Caco-2 (cell line): ENCODE results near the gene SORCS2. TPM values are rescaled to one million over a fixed set of nuclear protein-coding genes. Genes with fewer than 3 reads are reported as not detected.

Experiments used
- BruUV-seq: library from RNA; stranded (reverse); fragments of 400-500 nt; replicated peaks from 2 replicates; lab custom pipeline; 2021; lab: Mats Ljungman, UMichigan
- CTCF ChIA-PET: fragments of 300-600 bp; sonication (Branson Sonifier 250); formaldehyde crosslinking; loops from one replicate; lab custom pipeline; 2022; ENCODE audit warnings: antibody characterized with exemption; lab: Charles Lee
- POLR2A ChIA-PET: fragments of 300-600 bp; sonication (Branson Sonifier 250); formaldehyde crosslinking; loops from one replicate; lab custom pipeline; 2022; ENCODE audit warnings: antibody characterized with exemption; lab: Charles Lee
- DNase-seq, 2 experiments: peaks; one replicate each; pipeline versions ENCODE4 v3.0.0 to v3.0.0-alpha.2; 2020 to 2022
- H3K27me3 ChIP-seq: replicated peaks from 2 replicates; pipeline ENCODE4 v1.6.0; 2011; ENCODE audit warnings: low read length; ENCODE audit not compliant: control insufficient read depth, insufficient read depth
- H3K36me3 ChIP-seq: 2 replicates; pipeline ENCODE4 v1.5.1; 2011; ENCODE audit warnings: low read length; ENCODE audit not compliant: control insufficient read depth, insufficient read depth
- H3K4me1 ChIP-seq: fragments of 250-450 bp; sonication (Bioruptor Pico); 2 replicates; pipeline ENCODE4 v1.5.1; 2020; ENCODE audit warnings: mild to moderate bottlenecking
- H3K4me3 ChIP-seq: 2 replicates; pipeline ENCODE4 v1.5.1; 2011; ENCODE audit warnings: low read depth, mild to moderate bottlenecking, control low read depth, low read length
- H3K9me3 ChIP-seq: fragments of 250-450 bp; sonication (Bioruptor Pico); 2 replicates; pipeline ENCODE4 v1.5.1; 2020; ENCODE audit warnings: mild to moderate bottlenecking, moderate library complexity
- H3K27ac Mint-ChIP-seq: one replicate; pipeline ENCODE4 v1.8.0; 2022; ENCODE audit warnings: mixed read lengths; ENCODE audit not compliant: unreplicated experiment
- H3K27me3 Mint-ChIP-seq: one replicate; pipeline ENCODE4 v1.8.0; 2022; ENCODE audit warnings: mixed read lengths; ENCODE audit not compliant: insufficient read depth, unreplicated experiment
- H3K36me3 Mint-ChIP-seq: one replicate; pipeline ENCODE4 v1.8.0; 2022; ENCODE audit warnings: mild to moderate bottlenecking, mixed read lengths; ENCODE audit not compliant: insufficient read depth, unreplicated experiment
- H3K4me1 Mint-ChIP-seq: one replicate; pipeline ENCODE4 v1.8.0; 2022; ENCODE audit warnings: low read depth, mixed read lengths; ENCODE audit not compliant: unreplicated experiment
- H3K4me3 Mint-ChIP-seq: one replicate; pipeline ENCODE4 v1.8.0; 2022; ENCODE audit warnings: mild to moderate bottlenecking, moderate library complexity, mixed read lengths; ENCODE audit not compliant: unreplicated experiment
- H3K9me3 Mint-ChIP-seq: one replicate; pipeline ENCODE4 v1.8.0; 2022; ENCODE audit warnings: mixed read lengths; ENCODE audit not compliant: unreplicated experiment
- CTCF ChIP-seq, 2 experiments: fragments of 200-600 bp in 1 of 2; IDR thresholded peaks; 1 replicate in 1 of 2; 2 replicates in 1 of 2; pipeline versions ENCODE4 v1.5.1 to v1.8.0; 2011 to 2022; ENCODE audit warnings: antibody characterized with exemption in 1 of 2, control low read depth in 1 of 2, inconsistent platforms in 1 of 2, low read depth in 1 of 2, low read length in 1 of 2, mild to moderate bottlenecking in 1 of 2, moderate library complexity in 1 of 2; ENCODE audit not compliant: insufficient read depth in 1 of 2, severe bottlenecking in 1 of 2, unreplicated experiment in 1 of 2
- intact Hi-C: fragments of 100-400 bp; cut with micrococcal nuclease; formaldehyde crosslinking; loops from one replicate; pipeline ENCODE4 v1.10.0; 2022; ENCODE audit not compliant: unreplicated experiment
- total RNA-seq: library from RNA; stranded (reverse); gene quantifications from 2 replicates; pipeline ENCODE4 v1.2.3, GENCODE V29; 2022

SORCS2 gene
- total RNA-seq, 1 experiment from 2014 or later: 1.6 TPM

- Histone ChIP-seq H3K4me1 (no peaks in the 10 kb centered on the region), H3K27me3 (no peaks in the 10 kb centered on the region; the same call in 1 of the 2 replicates), H3K9me3 (no peaks in the 10 kb centered on the region), H3K36me3 (no peaks in the 10 kb centered on the region; the same call in 1 of the 2 replicates), H3K4me3 (no peak overlapping the region)
- TF ChIP-seq CTCF (IDR thresholded peaks at IDR 0.05; ENCODE audit: insufficient read depth in 1 of 2, low read depth in 1 of 2, low read length in 1 of 2, severe bottlenecking in 1 of 2, unreplicated experiment in 1 of 2): no peak
- H3K36me3 Mint-ChIP-seq: no peaks in the 10 kb centered on the region
- no peaks in the 10 kb centered on the region for H3K9me3 Mint-ChIP-seq
- no peak for DNase-seq
- ChIA-PET POLR2A (no interaction called here), CTCF (no interaction called here)
- H3K4me1 Mint-ChIP-seq: no peaks in the 10 kb centered on the region
- H3K27ac Mint-ChIP-seq: no peak overlapping the region
- no peak overlapping the region for H3K4me3 Mint-ChIP-seq
- intact Hi-C loops: no loop called here
- BruUV-seq: no TSS peak
- peaks cover 12% of the 10 kb centered on the region for H3K27me3 Mint-ChIP-seq
Observed at GRCh38 chr4:7590189-7590588, 397.9 kb downstream of the SORCS2 start.

- TF ChIP-seq CTCF (IDR thresholded peaks at IDR 0.05; ENCODE audit: insufficient read depth in 1 of 2, low read depth in 1 of 2, low read length in 1 of 2, severe bottlenecking in 1 of 2, unreplicated experiment in 1 of 2): no peak
- H3K27me3 Mint-ChIP-seq: peaks cover 16% of the 10 kb centered on the region
- DNase-seq: no peak
- H3K36me3 Mint-ChIP-seq: no peaks in the 10 kb centered on the region
- intact Hi-C loops: no loop called here
- H3K4me3 ChIP-seq: no peak overlapping the region
- H3K9me3 ChIP-seq: no peaks in the 10 kb centered on the region
- no peak overlapping the region for H3K4me3 Mint-ChIP-seq
- H3K36me3 ChIP-seq: no peaks in the 10 kb centered on the region; the same call in 1 of the 2 replicates
- H3K4me1 Mint-ChIP-seq: no peaks in the 10 kb centered on the region
- no peaks in the 10 kb centered on the region for H3K9me3 Mint-ChIP-seq
- H3K27ac Mint-ChIP-seq: no peak overlapping the region
- BruUV-seq: no TSS peak
- no peaks in the 10 kb centered on the region for H3K4me1 ChIP-seq
- CTCF ChIA-PET: no interaction called here
- H3K27me3 ChIP-seq: no peaks in the 10 kb centered on the region; the same call in 1 of the 2 replicates
- POLR2A ChIA-PET: no interaction called here
Observed at GRCh38 chr4:7590899-7591298, 398.6 kb downstream of the SORCS2 start.

- Histone ChIP-seq H3K4me1 (no peaks in the 10 kb centered on the region), H3K36me3 (no peaks in the 10 kb centered on the region; the same call in 1 of the 2 replicates), H3K27me3 (no peaks in the 10 kb centered on the region; the same call in 1 of the 2 replicates), H3K4me3 (no peak overlapping the region), H3K9me3 (no peaks in the 10 kb centered on the region)
- no peak for TF ChIP-seq CTCF (IDR thresholded peaks at IDR 0.05; ENCODE audit: insufficient read depth in 1 of 2, low read depth in 1 of 2, low read length in 1 of 2, severe bottlenecking in 1 of 2, unreplicated experiment in 1 of 2)
- H3K27me3 Mint-ChIP-seq: peaks cover 17% of the 10 kb centered on the region
- no peak overlapping the region for H3K27ac Mint-ChIP-seq
- no peak for DNase-seq
- H3K9me3 Mint-ChIP-seq: no peaks in the 10 kb centered on the region
- CTCF ChIA-PET: no interaction called here
- H3K4me3 Mint-ChIP-seq: no peak overlapping the region
- H3K4me1 Mint-ChIP-seq: no peaks in the 10 kb centered on the region
- intact Hi-C loops: no loop called here
- H3K36me3 Mint-ChIP-seq: no peaks in the 10 kb centered on the region
- POLR2A ChIA-PET: no interaction called here
- BruUV-seq: no TSS peak
Observed at GRCh38 chr4:7591409-7592053, 399.2 kb downstream of the SORCS2 start.
